K562 (cell line): ENCODE results near the gene KEL. TPM values are rescaled to one million over a fixed set of nuclear protein-coding genes. Genes with fewer than 3 reads are reported as not detected.
A peak's percentile ranks its signal among the peaks of the same experiment; 100 is the strongest.

Experiments
- CUX1 ChIP-seq: fragments of 200-800 bp; sonication (Bioruptor generic); IDR thresholded peaks from 2 replicates; pipeline ENCODE4 v1.6.1; 2016; ENCODE audit warnings: missing genetic modification characterization, missing compliant biosample characterization
- E2F3 ChIP-seq: fragments of 250-450 bp; sonication (Bioruptor Pico); IDR thresholded peaks from 2 replicates; pipeline ENCODE4 v1.4.0; 2020; ENCODE audit warnings: mild to moderate bottlenecking
- MAFK ChIP-seq: IDR thresholded peaks from 2 replicates; pipeline ENCODE4 v1.6.1; 2011; ENCODE audit warnings: low read length, improper control_type of control experiment
- PHF8 ChIP-seq: fragments of 200-600 bp; sonication (generic); IDR thresholded peaks from 2 replicates; pipeline ENCODE4 v1.6.1; 2012; ENCODE audit warnings: mixed run types, mild to moderate bottlenecking, inconsistent platforms, low read length, moderate library complexity, borderline replicate concordance
- REST ChIP-seq, 2 experiments: fragments of 450-650 bp; formaldehyde crosslinking in 1 of 2; IDR thresholded peaks; 2 replicates each; pipeline versions ENCODE4 v1.4.0 to v1.6.1; 2014 to 2020; ENCODE audit warnings: mild to moderate bottlenecking in 2 of 2, borderline replicate concordance in 1 of 2, low read depth in 1 of 2
- SPI1 ChIP-seq: IDR thresholded peaks from 2 replicates; pipeline ENCODE4 v1.6.1; 2011; ENCODE audit warnings: low read depth, low read length, control low read depth, borderline replicate concordance
- TARDBP ChIP-seq: fragments of 450-650 bp; IDR thresholded peaks from 2 replicates; pipeline ENCODE4 v1.6.1; 2016
- ZNF174 ChIP-seq: fragments of 250-450 bp; sonication (Bioruptor Pico); IDR thresholded peaks from 2 replicates; pipeline ENCODE4 v1.4.0; 2020; ENCODE audit warnings: mild to moderate bottlenecking
- ZNF347 ChIP-seq: fragments of 450-650 bp; formaldehyde crosslinking; IDR thresholded peaks from 2 replicates; pipeline ENCODE4 v1.4.0; 2020; ENCODE audit warnings: low read depth, mild to moderate bottlenecking, moderate library complexity
- ZZZ3 ChIP-seq: fragments of 450-650 bp; IDR thresholded peaks from 2 replicates; pipeline ENCODE4 v1.6.1; 2016; ENCODE audit warnings: antibody characterized with exemption, mild to moderate bottlenecking, moderate library complexity
- polyA plus RNA-seq, 8 experiments: library from polyadenylated mRNA; depleted of rRNA in 4 of 8; stranded (reverse) in 5 of 8; unstranded in 3 of 8; fragments of >200 nt; fragmentation: Nextera tagmentation in 2 of 8; fragmentation: Illumina TruSeq in 1 of 8; extraction: Ambion mirVana in 2 of 8; extraction: Trizol in 1 of 8; gene quantifications; 2 replicates each; pipeline versions ENCODE4 v1.2.1 to v1.2.3, GENCODE V29; 2011 to 2014; ENCODE audit warnings: inconsistent platforms in 1 of 8, missing spikeins in 1 of 8
- total RNA-seq, 7 experiments: library from RNA; depleted of rRNA in 6 of 7; stranded (reverse); fragments of >200 nt in 6 of 7; fragmentation: Illumina TruSeq in 2 of 7; extraction: Trizol in 2 of 7; gene quantifications; 2 replicates each; pipeline versions ENCODE4 v1.2.1 to v1.2.3, GENCODE V29; 2011 to 2021; ENCODE audit warnings: low replicate concordance in 1 of 7

The KEL gene
- total and polyA plus RNA-seq, 9 of the 15 experiments (the other 6 are each of a cell fraction or from before 2014, with no cell fraction given) = 9.0 to 47.4 (median 22.2) TPM

- TF ChIP-seq REST (IDR thresholded peaks at IDR 0.05; ENCODE audit: borderline replicate concordance) = peak; percentile 94
- no peak for TF ChIP-seq REST (CRISPR knock-in tag; IDR thresholded peaks at IDR 0.05; ENCODE audit: low read depth)
- TF ChIP-seq CUX1 = no peak
- 0 out of 2 replicates have a peak, but pooled peaks have one; percentile 20 for TF ChIP-seq ZNF174 (CRISPR knock-in tag)
- TF ChIP-seq ZNF347 (CRISPR knock-in tag) = no peak
- peak; percentile 90 for TF ChIP-seq MAFK
- TF ChIP-seq TARDBP = no peak
- TF ChIP-seq PHF8 = no peak
- no peak for TF ChIP-seq ZZZ3
- TF ChIP-seq SPI1 = no peak
- no peak for TF ChIP-seq E2F3 (CRISPR knock-in tag)
These were observed 46.1 kb upstream of the KEL start (continued) for GRCh38 chr7:143008007-143008901.
